ENCODE results near the gene GRAMD4.
"Not testable (repeated sequence)": the region's sequence is repeated elsewhere in the genome, so short reads cannot be mapped to it uniquely, and the experiment has no call there.

Gene GRAMD4

GRCh38 chr22:46646531-46647215, 26.5 kb downstream of the GRAMD4 start:
- DNase-seq, result no peak
- in situ Hi-C loops (cut with HindIII; ENCODE audit: low pct_ligation_motif_present, low pct_unique_long_range_greater_than_20kb, low sequenced_read_pairs), result no loop called here

GRCh38 chr22:46648225-46648820, 28.1 kb downstream of the GRAMD4 start:
- DNase-seq; in situ Hi-C loops (cut with HindIII; ENCODE audit: low pct_ligation_motif_present, low pct_unique_long_range_greater_than_20kb, low sequenced_read_pairs): not testable (repeated sequence)

DNA sequence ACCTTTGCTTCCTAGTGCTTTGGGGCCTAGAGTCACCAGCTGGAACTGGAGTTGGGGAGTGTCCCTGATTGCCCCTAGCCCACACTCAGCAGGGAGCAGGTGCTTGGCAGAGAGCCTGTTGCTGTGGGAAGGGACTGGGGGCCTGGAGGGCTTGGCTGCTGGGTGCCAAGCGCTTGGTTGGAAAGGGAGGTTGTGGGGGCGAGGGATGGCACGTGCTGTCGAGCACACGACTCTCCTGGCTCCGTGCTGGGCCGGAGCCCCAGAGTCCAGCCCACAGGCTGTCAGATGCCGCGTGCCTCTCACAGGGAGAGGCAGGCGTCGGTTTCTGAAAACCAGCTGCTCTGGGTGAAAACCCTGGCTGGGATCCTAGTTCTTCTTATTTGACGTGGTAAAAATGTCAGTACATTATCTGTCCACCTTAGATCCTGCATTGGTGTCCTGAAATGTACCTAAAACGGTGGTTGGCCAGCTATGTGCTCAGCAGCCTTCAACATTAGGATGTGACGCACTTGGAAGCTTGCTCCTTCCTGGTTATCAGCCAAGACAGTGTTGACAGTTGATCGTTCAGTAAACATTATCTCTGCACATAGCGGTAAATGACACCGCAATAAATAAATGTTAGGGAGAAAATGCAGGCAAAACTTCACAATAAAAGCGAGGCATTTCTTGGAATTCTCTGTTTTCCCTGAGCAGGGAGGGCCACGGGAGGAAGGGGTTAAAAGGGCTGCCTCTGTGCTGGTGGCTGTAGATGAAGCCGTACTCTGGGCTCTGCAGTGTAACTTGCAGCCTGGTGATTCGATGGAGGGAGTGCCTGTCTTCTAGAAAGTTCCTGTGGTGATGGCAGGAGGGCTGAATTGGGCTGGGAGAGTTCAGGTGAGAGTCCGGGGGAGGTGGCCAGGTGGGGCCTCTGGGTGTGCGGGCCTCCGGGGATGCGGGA, 29.2 kb downstream of the GRAMD4 start:
- in situ Hi-C loops (cut with HindIII; ENCODE audit: low pct_ligation_motif_present, low pct_unique_long_range_greater_than_20kb, low sequenced_read_pairs), result no loop called here
- DNase-seq, result no peak

DNA sequence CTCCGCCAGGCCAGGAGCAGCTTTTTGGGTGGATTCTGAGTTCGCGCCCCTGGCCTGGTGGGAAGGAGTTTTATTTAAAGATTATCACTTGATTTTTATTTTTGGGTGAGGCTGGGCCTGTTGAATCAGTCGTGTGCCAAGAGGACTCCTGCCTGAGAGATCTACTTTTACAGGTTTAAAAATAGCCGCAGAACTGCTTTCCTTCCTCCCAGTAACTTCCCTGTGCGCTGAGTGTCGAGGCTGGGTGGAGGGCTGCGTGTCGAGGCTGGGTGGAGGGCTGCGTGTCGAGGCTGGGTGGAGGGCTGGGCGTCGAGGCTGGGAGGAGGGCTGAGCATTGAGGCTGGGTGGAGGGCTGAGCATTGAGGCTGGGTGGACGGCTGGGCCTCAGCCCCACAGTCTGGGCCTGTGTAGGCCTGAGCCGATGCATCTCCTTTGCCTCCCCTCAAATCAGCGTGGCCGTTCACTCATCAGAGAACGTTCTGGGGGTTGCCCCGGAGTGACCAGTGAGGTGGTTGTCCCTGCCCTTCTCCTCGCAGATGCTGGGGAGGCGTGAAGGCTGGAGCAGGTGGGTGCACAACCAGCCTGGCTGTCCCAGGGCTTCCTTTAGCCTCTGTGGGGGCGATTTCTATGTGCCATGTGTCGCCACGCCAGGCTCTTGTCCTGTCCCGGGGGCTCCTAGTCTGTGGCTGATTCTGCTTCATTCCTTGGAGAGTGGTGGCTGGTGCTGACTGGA, 30.1 kb downstream of the GRAMD4 start:
- in situ Hi-C loops (cut with HindIII; ENCODE audit: low pct_ligation_motif_present, low pct_unique_long_range_greater_than_20kb, low sequenced_read_pairs), result no loop called here
- no peak for DNase-seq

DNA sequence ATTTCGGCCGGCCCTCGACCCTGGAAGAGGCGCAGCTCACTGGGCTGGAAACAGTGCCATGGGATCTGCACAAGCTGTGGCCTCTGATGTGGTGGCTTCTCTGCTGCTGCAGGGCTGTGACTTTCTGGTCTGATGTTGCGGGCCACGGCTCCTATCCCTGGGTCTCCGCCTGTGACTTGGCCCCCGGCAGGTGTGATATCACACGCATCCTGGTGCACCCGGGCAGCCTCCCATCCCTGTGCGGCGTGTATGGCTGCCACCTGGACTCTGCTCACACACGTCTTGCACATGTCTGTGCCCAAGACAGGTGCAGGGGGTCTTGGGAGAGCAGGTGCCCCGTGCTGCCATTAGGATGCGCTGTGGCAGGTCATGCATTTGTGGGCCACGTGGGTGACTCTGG, 31.1 kb downstream of the GRAMD4 start:
- DNase-seq, result no peak
- in situ Hi-C loops (cut with HindIII; ENCODE audit: low pct_ligation_motif_present, low pct_unique_long_range_greater_than_20kb, low sequenced_read_pairs), result no loop called here

DNA sequence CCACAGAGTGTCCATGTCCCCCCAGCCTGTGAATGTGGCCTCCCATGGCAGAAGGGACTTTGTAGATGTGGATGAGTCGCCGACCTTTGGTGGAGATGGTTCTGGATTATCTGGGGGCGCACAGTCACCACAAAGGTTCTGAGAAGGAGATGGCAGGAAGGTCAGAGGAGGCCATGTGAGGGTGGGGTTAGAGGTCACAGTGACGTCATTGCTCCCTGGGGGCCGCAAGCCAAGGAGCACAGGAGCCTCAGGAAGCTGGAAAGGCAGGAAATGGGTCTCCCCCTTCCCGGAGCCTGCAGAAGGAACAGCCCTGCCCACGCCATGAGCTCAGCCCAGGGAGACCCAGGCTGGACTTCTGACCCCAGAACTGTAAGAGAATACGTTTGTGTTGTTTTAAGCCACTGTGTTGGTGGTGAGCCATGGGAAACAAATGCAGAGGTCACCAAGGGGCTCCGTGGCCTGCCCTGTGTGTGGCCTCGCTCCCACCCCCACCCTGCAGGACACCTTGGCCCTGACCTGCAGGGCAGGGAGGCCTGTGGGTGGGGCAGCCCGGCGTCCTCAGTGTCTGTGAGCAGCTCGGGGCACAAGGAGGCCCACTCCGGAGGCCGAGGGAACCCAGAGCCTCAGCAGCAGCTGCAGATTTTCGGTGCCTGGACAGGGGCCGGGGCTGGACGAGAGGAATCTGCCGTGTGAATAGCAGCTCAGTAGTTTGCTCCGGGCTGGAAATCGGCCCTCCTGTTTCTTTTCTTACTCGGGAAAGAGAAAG, 32.1 kb downstream of the GRAMD4 start:
- in situ Hi-C loops (cut with HindIII; ENCODE audit: low pct_ligation_motif_present, low pct_unique_long_range_greater_than_20kb, low sequenced_read_pairs), result no loop called here
- DNase-seq, result no peak

DNA sequence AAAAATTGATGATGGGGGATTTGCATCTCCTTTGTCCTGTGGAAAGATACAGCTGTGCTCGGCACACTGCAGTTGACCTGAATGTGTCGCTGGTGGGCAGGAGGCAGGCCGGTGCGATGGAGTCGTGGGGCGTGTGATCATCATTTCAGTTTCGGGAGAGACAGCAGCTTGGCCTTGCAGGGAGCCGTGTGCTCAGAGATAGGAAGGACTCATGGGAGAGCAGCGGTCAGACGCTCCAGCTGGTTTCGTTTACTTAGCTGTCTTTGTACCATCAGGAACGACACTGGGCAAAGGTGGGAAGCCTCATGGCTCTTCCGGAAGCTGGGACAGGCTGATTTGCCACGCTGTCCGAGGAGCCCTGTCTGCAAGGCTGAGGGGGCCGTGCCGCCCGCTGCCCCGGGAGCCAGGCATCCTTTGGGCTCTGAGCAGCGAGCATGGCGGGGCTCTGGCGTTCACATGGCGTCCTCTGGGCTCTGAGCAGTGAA, 32.7 kb downstream of the GRAMD4 start:
- in situ Hi-C loops (cut with HindIII; ENCODE audit: low pct_ligation_motif_present, low pct_unique_long_range_greater_than_20kb, low sequenced_read_pairs), result no loop called here

DNA sequence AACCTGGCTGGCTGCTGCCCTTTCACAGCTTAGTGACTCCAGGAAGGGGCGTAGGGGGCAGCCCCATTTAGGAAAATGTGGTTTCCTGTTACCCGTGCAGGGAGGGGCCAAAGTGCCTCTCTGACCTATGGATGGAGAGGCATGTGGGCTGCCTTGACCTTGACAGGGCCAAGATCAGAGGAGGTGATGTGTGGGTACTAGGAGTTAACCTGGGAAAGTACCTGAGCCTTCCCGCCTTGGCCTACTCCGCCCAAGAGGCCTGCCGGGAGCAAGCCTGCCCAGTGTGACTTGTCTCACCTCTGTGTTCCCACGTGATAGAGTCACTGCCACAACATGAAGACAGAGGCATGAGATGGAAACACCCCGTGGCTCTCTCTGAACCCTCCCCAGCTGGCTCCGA, 33.4 kb downstream of the GRAMD4 start:
- no peak for DNase-seq
- in situ Hi-C loops (cut with HindIII; ENCODE audit: low pct_ligation_motif_present, low pct_unique_long_range_greater_than_20kb, low sequenced_read_pairs), result no loop called here

More for the DNA sequence above, 32.7 kb downstream of the GRAMD4 start:
- no peak for DNase-seq

DNA sequence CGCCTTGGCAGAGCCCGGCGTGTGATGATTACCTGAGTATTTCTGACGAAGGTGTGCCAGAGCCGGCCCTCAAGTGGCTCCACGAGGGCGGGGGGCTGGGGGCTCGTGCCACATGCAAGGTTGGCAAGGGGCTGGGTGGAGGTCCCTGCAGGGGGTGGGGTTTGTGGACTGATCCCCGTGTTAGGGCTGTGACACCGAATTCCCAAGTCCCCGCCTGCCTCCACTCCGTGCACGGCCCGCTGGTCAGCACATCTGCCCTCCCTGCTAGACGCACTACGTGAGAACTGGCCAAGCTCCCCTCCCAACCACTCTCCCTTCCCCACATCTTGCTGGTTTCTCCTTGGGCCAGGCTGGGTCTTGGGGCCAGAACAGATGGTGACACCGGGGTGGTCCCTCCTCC, 34.2 kb downstream of the GRAMD4 start:
- in situ Hi-C loops (cut with HindIII; ENCODE audit: low pct_ligation_motif_present, low pct_unique_long_range_greater_than_20kb, low sequenced_read_pairs), result no loop called here

DNA sequence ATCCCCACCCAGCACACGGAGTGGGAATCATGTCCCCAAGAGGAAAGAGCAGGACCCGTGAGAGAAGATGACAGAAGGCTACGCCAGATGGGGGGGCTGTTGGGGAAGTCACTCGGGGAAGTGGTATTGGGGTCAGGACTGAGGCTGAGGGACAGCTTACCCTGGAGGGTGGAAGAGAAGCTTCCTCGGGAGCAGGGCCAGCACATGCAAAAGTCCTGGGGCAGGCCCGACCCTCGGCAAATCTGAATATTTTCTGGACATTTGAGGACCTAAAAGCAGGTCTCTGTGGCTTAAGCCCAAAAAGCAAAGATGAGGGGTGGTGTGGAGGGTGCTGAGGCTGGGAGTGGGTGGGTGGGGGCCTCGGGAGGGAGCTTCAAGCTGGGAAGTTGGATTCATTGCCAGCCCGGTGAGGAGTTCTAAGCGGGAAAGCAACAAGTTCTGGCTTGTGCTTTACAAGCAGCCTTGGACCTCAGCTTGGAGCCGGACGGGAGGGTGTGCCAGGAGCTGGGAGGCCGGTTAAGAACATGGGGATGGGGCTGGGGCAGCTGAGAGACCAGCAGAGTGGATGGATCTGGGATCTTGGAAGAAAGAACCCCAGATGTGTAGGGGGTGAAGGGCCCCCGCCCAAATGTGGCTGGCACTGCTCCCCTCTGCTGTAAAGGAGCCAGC, 34.9 kb downstream of the GRAMD4 start:
- no peak for DNase-seq
- in situ Hi-C loops (cut with HindIII; ENCODE audit: low pct_ligation_motif_present, low pct_unique_long_range_greater_than_20kb, low sequenced_read_pairs), result no loop called here

More for the DNA sequence above, 34.2 kb downstream of the GRAMD4 start:
- no peak for DNase-seq

DNA sequence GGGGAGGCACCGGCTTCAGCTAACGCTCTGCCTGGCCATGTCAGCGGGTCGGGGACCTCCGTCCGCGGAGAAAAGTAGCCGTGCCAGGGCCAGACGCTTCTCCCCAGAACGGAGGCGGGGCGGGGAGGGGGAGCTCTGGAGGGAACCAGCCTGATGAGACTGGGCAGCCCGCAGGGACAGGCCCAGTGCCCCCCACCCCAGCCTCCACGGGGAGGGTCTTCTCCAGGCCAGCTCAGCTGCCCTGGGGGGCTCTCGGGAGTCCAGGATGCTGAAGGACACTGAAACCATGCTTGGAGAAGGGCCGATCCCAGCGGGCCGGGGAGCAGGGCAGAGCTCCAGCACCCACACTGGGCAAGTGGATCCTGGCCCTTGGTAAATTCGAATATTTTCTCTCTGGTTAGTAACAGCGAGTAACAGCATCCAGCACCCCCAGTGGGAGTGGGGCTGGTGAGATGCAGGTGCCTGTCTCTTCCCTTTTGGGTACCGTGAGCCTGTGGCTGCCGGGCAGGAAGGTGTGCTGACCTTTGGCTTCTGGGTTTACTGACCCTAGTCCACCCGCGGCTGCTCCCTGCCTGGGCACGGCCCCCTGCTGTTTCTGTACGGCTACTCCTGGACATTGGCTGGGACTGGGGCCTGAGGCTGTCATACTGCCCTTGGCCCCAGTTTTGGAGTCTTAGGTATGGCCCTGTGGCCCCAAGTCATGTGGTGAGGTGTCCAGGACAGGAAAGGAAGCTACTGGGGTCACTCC, 35.8 kb downstream of the GRAMD4 start:
- no peak for DNase-seq
- in situ Hi-C loops (cut with HindIII; ENCODE audit: low pct_ligation_motif_present, low pct_unique_long_range_greater_than_20kb, low sequenced_read_pairs), result no loop called here

GRCh38 chr22:46656856-46657654, 36.9 kb downstream of the GRAMD4 start:
- no peak for DNase-seq
- in situ Hi-C loops (cut with HindIII; ENCODE audit: low pct_ligation_motif_present, low pct_unique_long_range_greater_than_20kb, low sequenced_read_pairs), result no loop called here

DNA sequence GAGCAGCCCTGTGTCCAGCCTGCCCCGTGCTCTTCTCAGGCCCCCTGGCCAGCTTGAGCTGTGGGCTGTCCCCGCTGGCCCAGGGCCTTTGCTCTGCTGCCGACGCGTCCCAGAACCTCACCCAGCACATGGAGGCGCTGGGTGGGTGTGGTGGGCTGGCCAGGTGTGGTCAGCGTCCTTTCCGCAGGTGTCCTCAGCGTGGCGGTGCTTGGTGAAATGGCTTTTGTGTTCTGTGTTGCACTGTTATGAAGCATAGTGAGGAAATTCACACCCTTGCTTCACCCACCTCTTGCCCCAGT, 37.4 kb downstream of the GRAMD4 start:
- no peak for DNase-seq
- in situ Hi-C loops (cut with HindIII; ENCODE audit: low pct_ligation_motif_present, low pct_unique_long_range_greater_than_20kb, low sequenced_read_pairs), result no loop called here

GRCh38 chr22:46657996-46658947, 38.1 kb downstream of the GRAMD4 start:
- no peak for DNase-seq
- in situ Hi-C loops (cut with HindIII; ENCODE audit: low pct_ligation_motif_present, low pct_unique_long_range_greater_than_20kb, low sequenced_read_pairs), result no loop called here

DNA sequence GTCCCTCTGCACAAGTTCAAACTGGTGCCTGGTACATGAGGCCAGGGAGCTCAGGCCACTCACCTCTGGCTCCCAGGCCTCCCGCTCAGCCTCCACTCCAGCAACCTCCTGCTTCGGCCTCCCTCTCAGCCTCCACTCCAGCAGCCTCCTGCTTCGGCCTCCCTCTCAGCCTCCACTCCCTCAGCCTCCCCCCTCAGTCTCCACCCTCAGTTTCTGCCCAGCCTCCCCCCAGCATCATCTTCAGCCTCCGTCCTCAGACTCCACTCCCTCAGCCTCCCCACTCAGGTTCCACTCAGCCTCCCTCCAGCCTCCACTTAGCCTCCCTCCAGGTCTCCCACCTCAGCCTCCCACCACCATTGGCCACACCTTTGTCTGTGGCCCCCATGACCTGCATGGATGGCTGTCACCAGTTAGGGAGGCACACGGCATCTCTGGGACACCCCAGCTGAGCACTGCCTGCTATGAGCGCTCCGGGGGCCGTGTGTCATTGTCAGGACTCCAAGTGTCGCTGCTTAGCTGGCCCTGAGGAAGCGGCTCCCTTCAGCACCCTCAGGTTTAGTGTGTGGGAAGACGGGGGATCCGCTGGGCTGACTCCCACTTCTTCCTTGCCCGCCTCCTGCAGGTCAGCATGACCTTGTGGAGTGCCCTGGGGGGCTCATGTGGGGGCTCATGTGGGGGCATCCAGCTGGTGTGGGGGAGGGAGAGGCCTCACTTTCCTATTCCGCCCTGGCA, 39.0 kb downstream of the GRAMD4 start:
- no peak for DNase-seq
- in situ Hi-C loops (cut with HindIII; ENCODE audit: low pct_ligation_motif_present, low pct_unique_long_range_greater_than_20kb, low sequenced_read_pairs), result no loop called here

Measured in ACHN (cell line).